Left ventricle myocardium superior (tissue), 1 donor: ENCODE results near the gene PIMREG. TPM values are rescaled to one million over a fixed set of nuclear protein-coding genes. Genes with fewer than 3 reads are reported as not detected.

Experiments used
- ATAC-seq: fragments of 200-7000 bp; cut with Tn5 transposase; one replicate; pipeline ENCODE4 v1.9.1; 2020; ENCODE audit warnings: mild to moderate bottlenecking, moderate library complexity
- DNase-seq: peaks from one replicate; pipeline ENCODE4 v3.0.0-alpha.2; 2020
- intact Hi-C: fragments of 100-400 bp; cut with micrococcal nuclease; formaldehyde crosslinking; loops from one replicate; pipeline ENCODE4 v1.11.0; 2022
- total RNA-seq: library from RNA; stranded (reverse); fragmentation: NEBNext Ultra II Directional; extraction: Animal tissue kit (Norgen Biotek cat#: 25700); gene quantifications from one replicate; pipeline ENCODE4 v1.2.1, GENCODE V29; 2021
- donor health status: DM: no; HTN: yes; CAD: no; lungs with severe emphysema.

PIMREG gene
- total RNA-seq, 1 donor from 2014 or later, result not detected

DNA sequence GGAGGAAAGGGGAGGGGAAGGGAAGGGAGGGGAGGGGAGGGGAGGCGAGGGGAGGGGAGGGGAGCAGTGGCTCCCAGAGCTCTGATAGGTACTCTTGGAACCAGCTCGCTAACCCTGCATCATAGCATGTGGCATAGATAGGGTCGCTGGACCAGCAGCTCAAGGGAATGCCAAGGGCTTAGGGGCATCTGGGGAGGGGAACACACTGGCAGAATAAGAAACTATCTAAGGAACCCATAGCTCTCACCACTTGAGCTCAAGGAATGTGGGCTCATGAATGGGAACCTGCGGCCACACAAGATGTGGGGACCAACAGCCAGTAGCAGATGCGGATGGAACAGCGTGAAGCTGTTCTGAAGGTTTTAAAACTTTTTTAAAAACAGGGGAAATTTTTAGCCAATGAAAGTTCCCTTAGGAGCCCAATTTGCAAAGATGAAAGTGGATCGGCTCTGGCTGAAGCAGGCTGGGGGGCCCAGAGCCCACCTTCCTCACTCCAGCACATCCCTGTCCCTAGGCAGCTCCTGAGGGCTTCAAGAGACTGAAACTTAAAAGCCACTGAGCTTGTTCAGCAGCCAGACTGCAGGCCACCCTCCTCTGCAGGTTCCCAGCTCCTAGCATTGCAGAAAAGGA lies 46.9 kb downstream of the PIMREG start:
- DNase-seq (no peak), ATAC-seq (no peak)
- intact Hi-C loops, result no loop called here

DNA sequence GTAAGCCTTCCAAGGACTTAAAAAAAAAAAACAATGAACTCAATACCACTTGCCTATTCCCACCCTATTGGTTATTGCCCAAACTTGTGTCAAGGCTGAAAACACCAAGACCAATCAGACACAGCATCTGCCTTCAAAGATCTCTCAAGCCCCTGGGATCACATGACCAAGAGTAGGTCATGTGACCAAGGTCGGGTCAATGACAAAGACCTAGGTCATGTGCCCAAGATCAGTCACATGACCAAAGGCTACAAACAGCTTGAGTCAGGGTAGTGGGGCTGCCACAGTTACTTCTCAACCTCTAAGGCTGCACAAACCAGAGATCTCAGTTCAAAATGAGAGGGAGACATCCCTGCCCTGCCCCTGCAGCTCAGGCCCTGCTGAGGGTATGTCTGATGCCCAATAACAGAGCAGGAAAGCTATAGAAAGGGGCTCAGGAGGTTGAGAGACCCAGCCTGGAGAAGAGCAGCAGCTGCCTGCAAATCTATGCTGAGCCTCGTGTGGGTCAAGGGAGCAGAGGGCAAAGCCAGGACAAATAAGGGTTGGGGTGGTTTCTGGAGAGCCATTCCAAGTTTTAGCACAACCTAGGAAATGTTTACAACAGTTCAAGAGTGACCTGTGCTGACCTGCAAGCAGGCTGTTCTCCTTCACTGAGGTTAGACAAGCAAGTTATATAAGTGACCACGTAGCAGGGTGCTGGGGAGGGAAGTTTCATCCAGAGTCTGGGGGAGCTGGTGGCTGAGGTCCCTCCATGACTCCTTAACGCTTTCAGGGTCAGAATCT lies 48.8 kb downstream of the PIMREG start:
- DNase-seq, result no peak

DNA sequence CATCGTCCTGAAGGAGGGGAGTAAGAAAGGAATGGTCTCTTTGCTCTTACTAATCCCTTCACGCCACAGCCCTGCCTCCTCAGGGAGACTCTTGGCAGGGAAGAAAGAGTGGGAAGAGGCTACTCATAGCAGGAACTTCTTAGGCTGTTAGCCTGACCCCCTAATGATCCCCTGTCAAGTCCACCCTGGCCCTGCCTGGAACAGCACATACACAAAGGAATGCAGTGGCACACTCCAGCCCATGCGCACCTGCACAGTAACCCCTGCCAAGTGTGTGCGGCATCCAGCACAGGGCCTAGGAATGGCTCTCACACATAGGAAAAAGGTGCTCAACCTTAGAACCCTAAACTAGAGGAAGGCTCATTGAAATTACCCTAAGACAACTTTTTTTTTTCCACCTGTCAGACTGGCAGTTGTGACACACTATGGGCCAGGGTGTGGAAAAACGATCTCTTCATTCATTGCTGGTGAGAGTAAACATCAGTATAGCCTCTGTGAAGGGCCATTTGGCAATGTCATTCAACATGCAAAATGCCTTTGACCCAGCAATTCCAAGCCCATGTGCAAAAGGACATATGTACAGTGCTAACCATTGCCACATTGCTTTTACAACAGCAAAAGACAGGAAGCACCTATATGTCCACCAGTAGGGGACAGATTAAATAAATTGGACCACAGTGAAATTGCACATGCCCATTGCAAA lies 50.1 kb downstream of the PIMREG start:
- intact Hi-C loops, result no loop called here
- no peak for DNase-seq
- ATAC-seq, result no peak

More for the DNA sequence above, 48.8 kb downstream of the PIMREG start:
- no peak for ATAC-seq
- intact Hi-C loops, result no loop called here

DNA sequence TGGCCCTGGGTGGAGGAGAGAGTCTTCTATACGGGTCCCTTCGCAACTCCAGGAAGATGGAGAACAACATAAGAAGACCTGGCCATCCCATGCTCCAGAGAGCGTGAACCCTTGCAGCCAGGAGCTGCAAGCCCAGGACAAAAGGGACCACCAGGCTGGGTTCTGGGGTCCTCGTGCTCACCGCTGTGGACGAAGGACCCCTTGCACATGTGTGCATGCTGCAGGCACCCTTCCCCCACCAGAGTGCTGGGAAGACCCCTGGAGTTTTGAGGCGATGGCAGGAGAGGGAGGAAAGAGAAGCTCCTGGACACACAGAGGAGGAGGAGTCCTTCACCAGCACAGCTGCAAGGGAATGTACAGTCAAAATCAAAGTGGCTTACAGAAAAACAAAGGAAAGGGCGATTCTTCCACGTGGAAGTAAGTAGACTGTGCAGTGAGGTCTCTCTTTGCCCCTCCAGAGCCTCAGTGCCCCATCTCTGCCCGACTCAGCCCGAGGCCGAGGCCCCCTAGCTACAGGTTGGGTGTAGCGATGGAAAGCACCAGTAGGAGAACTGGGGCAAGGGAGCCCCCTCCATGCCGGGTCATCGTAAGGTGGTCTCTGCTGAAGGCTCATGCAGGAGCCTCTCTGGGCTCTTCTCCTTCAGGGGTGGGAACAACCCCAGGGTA lies 51.3 kb downstream of the PIMREG start:
- ATAC-seq, result no peak
- intact Hi-C loops, result no loop called here

DNA sequence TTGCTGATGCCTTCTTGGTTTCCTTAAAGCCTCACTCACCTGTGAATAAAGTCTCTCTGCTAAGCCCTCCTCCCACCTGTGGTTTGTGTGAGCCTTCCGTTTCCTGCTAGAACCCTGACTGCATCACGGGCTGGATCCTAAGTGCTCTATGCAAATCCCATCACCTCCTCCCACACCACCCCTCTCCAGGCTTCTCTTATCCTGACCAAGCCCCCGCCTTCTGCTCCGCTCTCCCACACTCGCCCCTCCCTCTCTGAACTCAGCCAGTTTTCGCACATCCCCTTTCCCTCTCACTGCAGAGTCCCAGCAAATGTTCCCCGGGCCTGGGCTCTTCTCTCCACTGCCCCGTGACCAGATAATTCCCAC lies 51.8 kb downstream of the PIMREG start:
- no peak for ATAC-seq
- intact Hi-C loops, result no loop called here
- DNase-seq, result no peak

More for the DNA sequence above, 51.3 kb downstream of the PIMREG start:
- DNase-seq, result no peak

DNA sequence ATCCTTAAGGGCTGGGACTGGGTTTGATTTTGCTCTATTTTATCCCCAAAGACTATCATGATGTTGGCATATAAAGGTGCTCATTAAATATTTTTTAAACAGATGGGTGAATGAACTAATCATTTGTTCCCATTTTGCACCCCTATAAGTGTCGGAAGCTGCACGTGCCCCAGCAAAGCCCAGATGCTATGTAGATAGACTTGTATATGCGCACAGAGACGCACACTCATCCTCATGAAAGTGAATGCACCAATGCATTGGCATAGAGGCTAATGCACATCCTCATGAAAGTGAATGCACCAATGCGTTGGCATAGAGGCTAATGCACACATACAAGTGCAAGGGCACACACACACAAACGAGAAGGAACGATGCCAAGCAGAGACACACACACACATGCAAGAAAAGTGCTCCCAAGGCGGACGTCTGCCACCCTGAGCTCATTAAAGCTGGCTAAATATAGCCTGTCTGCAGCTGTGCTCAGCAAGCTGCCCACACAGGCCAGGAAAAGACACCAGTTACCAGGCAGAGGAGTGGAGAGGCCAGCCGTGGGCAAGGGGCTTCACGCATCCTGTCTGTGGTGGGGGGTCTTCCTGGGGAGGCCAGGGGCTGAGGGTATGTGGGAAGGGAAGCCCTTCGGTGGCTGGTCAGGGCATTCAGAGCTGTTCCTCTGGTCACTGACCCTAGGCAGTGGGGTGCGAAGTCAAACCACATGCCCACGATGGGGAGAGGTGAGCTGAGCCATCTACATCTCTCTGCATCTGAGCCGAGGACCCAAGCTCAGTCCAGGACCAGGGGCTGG lies 52.6 kb downstream of the PIMREG start:
- intact Hi-C loops, result no loop called here
- DNase-seq, result no peak
- peak; percentile 63 for ATAC-seq

DNA sequence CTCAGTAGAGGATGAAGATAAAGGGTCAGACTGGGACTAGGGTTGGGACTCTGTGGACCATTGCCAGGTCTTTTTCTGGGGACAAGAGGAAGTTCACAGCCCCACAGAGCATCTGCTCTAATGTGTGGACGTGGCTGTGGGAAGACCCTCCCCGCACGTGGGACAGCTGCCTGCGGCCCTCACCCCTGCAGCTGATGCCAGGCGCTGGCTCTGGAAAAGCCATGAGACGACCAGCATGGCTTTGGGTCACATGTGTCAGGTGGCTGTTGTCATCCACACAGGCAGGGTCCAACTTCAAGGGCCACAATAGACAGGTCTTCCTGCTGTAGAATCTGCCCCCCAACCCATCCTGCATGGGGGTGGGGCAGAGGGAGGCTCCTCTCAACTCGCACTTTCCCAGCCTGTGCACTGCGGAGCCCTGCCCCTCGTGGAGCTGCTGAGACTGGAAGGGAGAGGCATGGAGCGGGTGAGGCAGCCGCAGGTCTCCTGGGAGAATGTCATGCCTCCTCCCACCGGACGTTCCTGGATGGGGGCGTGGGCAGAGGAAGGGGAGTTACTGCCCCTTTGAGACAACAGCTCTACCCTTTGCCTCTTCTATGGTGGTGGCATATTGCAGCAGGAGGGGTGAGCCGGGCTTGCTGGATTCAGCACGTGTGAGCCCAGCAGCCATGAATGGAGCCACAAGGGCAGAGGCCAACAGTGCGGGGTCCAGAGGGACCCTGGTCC lies 53.4 kb downstream of the PIMREG start:
- ATAC-seq (no peak), DNase-seq (no peak)
- intact Hi-C loops, result no loop called here

DNA sequence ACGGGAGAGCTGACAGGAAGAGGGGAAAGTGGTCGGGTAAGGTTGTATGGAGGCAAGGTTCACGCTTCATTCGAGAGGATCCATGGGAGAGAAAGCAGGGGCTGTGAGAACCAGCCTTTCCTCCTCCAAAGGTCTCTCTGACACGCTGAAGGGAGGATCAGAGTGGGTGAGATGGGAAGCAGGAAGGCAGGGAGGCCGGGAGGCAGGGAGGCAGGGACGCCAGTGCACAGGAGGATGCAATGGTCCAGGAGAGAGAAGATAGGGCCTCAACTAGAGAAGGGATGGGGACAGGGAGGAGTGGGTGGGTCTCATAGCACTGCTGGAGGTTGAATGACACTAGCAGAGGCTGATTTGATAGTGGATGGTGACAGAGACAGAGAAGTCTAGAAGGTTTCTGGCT lies 54.1 kb downstream of the PIMREG start:
- ATAC-seq (no peak), DNase-seq (no peak)
- intact Hi-C loops, result no loop called here

DNA sequence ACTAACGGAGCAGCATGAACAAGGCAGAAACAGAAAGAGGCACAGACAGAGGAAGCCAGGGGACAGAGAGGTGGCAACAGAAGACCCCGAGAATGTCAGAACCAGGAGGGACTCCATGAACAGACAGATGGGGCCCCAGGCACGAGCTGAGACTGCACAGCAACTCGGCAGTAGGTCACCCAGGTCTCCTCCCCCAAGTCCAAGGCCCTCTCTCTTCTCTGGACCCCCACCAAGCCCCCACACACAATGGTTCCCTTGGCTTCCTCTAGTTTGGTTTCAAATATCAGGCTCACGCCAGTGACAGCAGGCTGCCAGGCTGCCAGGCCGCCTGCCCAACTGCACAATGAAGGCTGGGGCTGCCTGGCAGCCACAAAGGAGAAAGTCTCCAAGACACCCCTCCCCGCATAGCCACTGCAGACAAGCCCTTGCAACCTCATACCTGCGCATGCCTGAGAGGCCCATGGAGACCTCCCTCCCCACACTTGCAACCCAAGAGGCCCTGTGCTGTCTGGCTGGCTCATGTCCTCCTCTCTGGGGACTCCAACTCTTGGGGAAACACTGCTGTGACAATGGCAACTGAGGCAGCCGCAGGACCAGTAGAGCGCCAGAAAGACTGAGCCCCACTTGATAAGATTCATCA lies 54.8 kb downstream of the PIMREG start:
- DNase-seq (no peak), ATAC-seq (no peak)
- intact Hi-C loops, result no loop called here

Other genes starting within 250 kb of the PIMREG start
- not detected for gene AIPL1, start 9.3 kb upstream of the PIMREG start, total RNA-seq
- 0.59 TPM for gene PITPNM3, start 112.1 kb downstream of the PIMREG start, total RNA-seq
- gene KIAA0753, start 196.3 kb downstream of the PIMREG start, total RNA-seq, result 4.5 TPM
- 47.2 TPM for gene TXNDC17, start 196.6 kb downstream of the PIMREG start, total RNA-seq
- 14.3 TPM for gene MED31, start 207.2 kb downstream of the PIMREG start, total RNA-seq
- gene C17orf100, start 207.3 kb downstream of the PIMREG start, total RNA-seq, result 0.47 TPM